Measurements from ENCODE around the gene DNAJC5. TPM values are rescaled to one million over a fixed set of nuclear protein-coding genes. Genes with fewer than 3 reads are reported as not detected.

The DNAJC5 gene
- total RNA-seq, 4 donors from 2014 or later = 29.9 to 56.3 (median 45.4) TPM

DNA sequence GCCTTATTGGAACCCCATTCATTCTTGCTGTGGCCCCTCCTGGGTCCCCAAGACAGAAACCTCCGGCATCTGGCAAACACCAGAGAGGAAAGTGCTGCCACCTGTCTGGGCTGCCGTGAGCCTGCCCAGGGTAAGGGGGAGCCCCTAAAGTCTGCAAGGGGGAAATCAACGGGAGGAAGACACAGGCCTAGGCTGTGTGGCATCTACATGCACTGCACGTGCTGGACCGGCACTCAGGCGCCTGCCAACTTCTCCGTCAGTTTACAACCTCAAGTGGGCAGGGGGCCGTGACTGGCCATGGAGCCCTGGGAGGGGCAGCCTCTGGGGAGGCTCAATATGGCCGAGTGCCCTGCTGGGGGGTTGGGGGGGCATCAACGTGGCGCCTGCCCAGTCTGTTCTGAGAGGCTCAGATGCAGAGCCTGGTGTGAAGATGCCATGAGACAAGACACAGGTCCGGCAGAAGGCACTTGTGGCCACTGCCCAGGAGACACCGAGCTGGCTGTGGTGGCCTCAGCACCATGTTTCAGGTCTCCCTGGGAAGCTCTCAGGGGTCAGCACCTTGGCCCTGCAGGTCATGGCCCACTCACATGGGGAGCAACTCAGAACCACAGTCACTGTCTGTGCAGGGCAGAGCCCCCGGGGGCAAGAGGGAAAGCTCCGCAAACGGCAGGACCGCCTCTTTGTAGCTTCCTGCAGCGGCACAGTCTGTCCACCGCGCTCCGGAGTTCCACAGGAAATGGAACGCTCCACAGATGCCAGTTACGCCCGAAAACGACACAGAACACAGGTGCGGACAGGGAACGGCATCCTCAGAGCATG, 52.9 kb downstream of the DNAJC5 start:
- no peak for TF ChIP-seq CTCF (IDR thresholded peaks at IDR 0.05)
- no peak for DNase-seq (ENCODE audit: low spot score)
- ATAC-seq (ENCODE audit: low FRiP score) = no peak

DNA sequence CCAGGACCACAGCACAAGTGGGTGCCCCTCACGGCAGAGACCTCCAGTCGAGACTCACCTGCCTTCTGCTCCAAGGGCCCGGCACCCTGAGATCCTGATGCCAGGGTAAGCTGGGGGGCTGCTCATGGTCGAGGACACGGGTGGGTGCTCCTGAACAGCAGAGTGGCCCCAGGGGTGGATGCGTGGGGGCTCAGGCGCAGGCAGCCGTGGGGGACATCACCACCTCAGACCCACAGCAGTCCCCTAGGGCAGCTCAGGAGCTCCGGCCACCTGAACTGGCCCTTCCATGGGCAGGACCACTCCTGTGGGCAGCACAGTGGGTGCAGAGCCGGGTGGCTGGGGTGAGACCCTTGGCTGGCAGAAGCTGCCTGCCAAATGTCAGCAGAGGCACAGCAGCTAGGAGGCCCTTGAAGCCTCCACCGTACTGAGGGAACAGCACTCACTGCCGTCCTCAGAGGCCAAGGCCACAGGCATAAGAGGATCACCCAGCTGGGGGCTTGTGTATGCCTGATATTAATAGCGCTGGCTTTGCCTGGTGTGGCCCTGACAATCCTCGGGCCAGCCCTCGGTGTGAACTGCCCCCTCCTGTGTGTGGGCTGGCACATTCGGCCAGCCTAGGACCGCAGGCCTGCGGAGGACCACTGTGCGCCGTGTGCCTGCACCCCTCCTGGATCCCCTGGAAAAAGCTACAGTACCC, 55.9 kb downstream of the DNAJC5 start:
- DNase-seq (ENCODE audit: low spot score) (no peak), ATAC-seq (ENCODE audit: low FRiP score) (no peak)
- TF ChIP-seq CTCF (IDR thresholded peaks at IDR 0.05) = no peak

DNA sequence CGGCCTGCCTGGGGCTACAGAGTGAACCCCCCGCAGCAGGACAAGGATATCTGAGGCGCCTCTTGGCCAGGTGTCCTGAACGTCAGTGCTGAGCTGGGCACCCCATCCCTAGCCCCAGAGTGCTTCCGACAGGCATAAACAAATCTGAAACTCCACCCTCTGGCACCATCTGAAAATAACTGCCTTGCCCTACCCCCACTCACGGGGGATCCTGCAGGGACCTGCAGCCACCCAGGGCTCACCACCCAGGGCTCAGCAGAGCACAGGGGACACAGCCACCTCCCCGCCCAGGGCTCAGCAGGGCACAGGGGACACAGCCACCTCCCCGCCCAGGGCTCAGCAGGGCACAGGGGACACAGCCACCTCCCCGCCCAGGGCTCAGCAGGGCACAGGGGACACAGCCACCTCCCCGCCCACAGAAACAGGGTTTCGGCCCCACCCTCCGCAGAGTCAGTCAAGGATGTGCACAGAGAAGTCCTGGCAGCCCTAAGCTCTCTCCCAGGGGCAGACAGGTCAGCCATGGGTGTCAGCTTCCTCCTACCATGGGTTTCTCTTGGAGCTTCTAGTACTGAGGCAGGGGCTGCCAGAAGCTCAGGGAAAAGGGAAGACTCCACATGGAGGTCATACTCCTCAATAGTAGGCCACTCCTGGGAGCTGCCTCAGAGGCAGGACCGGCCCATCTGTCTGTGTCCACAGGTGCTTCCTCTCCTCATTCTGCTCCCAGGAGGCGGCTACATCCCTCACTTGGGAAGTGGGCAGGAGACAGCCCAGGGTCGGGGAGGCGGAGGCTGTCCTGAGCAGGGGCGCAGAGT, 56.7 kb downstream of the DNAJC5 start:
- no peak for TF ChIP-seq CTCF (IDR thresholded peaks at IDR 0.05)
- ATAC-seq (ENCODE audit: low FRiP score) (no peak), DNase-seq (ENCODE audit: low spot score) (no peak)

- no peak for TF ChIP-seq CTCF (IDR thresholded peaks at IDR 0.05)
- no peak for ATAC-seq (ENCODE audit: low FRiP score)
- DNase-seq (ENCODE audit: low spot score) = no peak
Observed at GRCh38 chr20:63952210-63952535, 57.2 kb downstream of the DNAJC5 start.

DNA sequence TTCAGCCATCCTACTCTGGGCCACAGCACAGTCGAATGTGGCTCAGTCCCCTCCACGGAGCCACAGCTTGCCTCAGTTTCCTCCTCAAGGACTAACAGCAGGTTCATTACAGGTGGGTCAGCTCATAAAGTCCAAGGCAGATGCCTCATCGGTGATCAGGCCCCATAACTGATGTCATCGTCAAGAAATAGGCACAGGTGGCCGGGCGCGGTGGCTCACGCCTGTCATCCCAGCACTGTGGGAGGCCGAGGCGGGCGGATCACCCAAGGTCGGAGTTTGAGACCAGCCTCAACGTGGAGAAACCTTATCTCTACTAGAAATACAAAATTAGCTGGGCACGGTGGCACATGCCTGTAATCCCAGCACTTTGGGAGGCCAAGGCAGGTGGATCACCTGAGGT, 57.8 kb downstream of the DNAJC5 start:
- ATAC-seq (ENCODE audit: low FRiP score) = no peak
- TF ChIP-seq CTCF (IDR thresholded peaks at IDR 0.05) = no peak
- DNase-seq (ENCODE audit: low spot score) = no peak

GRCh38 chr20:63953764-63954429, 59.0 kb downstream of the DNAJC5 start:
- ATAC-seq (ENCODE audit: low FRiP score) (no peak), DNase-seq (ENCODE audit: low spot score) (no peak)
- TF ChIP-seq CTCF (IDR thresholded peaks at IDR 0.05) = no peak
